Activated T-cell treated with anti-CD3 and anti-CD28 coated beads for 24 hours (primary cell): ENCODE data around the gene FAAP20.

ENCODE experiments used
- DNase-seq: peaks from one replicate; pipeline ENCODE4 v3.0.0-alpha.2; 2020; ENCODE audit warnings: low read depth

Gene FAAP20

DNA sequence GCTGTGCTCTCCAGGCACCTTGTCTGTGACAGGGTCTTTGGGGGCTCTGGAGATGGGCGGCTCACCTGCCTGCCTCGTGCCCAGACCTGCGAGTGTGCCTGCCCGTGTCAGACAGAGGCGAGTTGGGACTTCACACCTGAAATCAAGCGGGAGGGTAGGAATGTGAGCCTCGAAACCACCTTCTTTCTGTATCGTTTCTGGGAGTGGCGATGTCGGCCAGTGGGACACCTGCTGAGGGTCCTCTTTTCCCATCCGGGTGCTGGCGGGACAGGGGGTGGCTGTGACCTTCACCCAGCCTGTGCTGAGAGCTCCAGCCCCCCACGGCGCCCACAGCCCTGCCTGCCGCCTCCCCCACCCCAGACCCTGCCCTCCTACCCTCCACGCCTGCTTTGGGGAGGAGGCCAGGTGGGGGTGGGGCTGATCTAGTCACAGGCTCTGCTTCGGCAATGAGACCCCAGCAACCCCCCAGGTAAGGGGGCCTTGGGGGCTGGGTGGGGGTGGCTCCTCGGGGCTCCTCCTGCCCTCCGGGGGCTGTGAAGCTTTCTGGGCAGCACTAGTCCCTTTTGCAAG, 15.6 kb upstream of the FAAP20 start:
- no peak for DNase-seq

DNA sequence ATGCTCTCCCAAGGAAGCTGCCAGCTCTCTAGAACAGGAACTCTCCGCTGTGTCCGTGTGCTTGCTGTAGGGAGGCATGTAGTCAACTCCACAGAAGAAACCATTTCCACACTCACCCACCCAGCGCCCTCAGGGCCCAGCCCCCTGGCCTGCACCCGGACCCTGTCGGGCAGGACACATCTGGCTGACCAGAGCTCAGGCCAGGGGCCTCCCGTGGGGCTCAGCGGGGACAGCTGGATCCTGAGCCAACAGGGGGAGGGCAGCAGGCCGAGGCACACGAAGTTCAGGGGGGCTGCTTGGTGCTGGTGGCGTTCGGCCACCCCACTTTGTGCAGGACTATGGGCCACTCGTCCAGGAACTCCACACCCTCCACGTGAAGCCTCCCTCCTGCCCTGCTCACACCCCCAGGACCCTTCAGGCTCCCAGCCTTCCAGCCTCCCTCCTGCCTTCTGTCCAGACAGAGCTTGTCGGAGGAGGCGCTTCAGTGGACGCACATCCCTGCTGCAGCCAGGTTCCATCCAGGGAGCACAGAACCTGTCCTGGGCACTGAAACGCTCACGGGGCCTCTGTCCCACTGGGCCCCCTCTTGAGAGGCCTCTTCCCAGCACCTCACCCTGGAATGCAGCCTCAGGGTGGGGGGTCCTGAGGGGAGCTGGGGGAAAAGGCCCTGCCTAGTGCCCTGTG, 15.0 kb upstream of the FAAP20 start:
- no peak for DNase-seq

GRCh38 chr1:2208309-2209239, 14.0 kb upstream of the FAAP20 start:
- DNase-seq = no peak

- DNase-seq = no peak
Measured at GRCh38 chr1:2206813-2207487, 12.4 kb upstream of the FAAP20 start.

- peak; percentile 85 for DNase-seq
Measured at GRCh38 chr1:2205191-2205952, 10.8 kb upstream of the FAAP20 start.

DNA sequence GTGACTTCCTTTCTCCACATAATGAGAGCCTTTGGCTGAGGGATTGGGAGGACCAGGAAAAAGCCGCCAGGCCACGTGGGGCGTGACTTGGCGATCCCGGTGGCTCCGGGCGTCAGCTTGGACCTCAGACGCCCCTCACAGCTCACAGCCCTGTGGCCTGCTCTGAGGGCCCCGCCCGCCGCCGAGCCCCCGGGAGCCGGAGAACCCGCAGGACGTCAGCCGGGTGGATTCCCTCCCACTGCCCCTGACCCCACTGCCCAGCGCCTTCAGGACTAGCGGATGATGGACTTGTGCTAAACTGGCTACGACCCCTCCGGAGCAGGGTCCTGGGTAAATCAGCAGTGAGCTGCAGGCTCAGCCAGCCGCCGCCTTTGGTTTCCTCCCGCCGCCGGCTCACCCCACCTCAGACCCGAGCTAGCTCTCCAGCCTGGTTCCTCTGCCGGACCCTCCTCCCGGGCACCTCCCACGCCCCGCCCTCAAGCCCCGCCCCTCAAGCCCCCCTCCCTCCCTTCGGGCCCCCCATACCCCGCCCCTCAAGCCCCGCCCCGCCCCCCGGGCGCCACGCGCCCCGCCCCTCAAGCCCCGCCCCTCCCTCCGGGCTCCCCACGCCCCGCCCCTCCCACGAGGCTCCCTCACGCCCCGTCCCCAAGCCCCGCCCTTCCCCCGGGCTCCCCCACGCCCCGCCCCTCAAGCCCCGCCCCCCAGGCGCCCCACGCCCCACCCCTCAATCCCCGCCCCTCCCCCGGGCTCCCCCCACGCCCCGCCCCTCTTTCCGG, 10.0 kb upstream of the FAAP20 start:
- DNase-seq = no peak

DNA sequence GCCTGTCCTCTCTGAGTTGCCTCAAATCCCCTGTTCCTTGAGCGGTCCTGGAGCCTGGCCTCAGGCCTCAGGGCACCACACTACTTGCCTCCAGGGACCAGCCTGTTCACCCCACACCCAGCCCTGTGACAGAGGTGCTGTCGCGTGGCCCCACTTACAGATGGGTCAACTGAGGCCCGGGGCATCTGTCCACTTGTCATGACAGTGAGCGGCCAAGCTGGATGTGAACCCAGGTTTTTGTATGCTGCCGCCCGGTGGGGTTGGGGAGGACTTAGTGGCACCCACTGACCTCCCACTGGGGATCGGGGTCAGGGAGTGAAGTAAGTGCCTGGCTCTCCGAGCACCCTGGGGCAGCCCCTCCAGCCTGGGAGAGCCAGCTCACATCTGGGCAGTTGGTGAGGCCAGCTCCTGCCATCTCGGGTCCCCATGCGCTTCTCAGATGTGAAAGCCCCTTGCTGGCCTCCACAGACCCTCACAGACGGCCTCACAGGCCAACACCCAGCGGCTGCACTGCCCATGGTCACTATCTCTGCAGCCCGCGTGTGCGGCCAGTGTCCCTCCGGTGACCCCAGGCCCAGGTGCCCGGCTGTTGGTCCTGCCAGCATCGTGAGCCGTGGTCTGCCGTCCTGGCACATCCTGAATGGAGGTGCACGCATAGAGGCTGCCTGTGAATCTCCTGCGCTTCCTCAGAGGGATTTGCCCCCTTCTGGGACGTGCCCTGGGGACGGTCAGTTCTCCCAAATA, 9.3 kb upstream of the FAAP20 start:
- DNase-seq = no peak

DNA sequence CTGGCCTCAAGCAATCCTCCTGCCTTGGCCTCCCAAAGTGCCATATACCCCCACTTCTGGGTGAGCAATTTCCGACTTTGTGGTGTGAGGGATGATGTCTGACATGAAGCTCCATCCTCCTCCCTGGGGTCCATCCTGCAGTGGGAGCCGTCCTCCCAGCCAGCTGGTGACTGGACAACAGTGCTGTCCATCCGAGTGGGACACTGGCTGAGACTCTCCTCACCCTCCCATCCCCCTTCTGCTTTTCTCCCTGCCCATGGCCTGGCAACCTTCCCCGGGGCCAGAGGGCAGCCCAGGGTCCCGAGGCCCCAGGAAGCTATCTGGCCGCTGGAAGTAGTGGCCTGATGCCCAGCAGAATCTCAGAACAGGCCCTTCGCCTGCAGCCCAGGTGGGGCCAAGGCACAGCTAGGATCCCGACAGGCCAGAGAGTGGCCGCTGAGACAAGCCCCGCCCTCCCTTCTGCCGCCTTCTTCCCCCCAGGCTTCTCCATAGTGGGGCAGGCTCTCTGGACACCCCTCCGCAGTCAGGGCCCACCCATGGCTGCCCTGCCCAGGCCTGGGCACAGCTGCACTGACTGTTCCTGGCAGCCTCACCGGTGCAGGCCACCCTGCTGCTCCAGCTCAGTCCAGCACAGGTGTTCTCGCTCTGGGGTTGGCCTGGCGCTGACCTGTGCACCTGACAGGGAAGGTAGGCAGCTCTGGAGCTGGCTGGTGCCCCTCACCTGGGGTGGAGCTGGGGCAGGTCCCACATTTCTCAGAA, 8.4 kb upstream of the FAAP20 start:
- no peak for DNase-seq

DNA sequence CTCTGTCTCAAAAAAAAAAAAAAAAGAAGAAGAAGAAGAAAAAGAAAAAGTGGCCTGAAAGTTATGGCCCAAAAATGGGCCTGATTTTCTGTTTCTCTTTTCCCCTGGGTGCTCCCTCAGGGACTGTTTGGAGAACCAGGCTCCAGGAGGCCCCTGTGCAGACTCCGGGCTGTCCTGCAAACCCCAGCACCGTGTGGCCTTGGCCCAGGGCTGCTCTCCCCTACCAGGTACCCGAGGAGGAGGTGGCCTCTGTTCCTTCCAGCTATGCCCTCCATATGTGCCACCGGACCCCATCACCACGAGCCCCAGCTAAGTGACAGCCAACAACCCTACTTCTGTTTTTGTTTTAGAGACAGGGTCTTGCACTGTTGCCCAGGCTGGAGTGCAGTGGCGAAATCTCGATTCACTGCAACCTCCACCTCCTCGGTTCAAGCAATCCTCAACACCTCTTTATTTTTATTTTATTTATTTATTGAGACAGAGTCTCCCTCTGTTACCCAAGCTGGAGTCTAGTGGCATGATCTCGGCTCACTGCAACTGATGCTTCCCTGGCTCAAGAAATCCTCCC, 7.5 kb upstream of the FAAP20 start:
- no peak for DNase-seq

GRCh38 chr1:2201062-2201461, 6.5 kb upstream of the FAAP20 start:
- no peak for DNase-seq

DNA sequence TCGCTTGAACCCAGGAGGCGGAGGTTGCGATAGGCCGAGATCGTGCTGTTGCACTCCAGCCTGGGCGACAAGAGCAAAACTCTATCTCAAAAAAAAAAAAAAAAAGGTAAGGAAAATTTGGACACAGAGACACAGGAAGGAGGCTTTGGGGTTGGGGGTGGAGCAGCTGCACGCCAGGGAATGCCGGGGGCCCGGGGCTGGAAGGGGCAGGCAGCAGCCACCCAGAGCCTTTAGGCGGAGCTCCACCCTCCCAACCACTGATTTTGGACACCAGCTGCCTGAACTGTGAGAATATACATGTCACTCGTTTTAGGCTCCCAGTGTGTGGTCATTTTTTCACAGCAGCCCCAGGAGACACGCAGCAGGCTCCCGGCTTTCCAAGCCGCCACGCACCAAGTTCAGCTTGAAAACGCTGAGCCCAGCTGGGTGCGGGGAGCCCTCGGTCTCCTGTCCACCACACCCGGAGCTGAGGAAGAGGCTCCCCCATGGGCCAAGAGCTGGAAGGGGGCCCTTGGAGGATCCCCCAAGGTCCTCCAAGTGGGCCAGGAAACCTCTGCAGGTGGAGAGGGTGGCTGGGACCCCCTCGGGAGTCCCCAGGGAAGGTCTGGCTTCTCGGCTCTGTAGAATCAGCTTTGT, 5.9 kb upstream of the FAAP20 start:
- DNase-seq = no peak

DNA sequence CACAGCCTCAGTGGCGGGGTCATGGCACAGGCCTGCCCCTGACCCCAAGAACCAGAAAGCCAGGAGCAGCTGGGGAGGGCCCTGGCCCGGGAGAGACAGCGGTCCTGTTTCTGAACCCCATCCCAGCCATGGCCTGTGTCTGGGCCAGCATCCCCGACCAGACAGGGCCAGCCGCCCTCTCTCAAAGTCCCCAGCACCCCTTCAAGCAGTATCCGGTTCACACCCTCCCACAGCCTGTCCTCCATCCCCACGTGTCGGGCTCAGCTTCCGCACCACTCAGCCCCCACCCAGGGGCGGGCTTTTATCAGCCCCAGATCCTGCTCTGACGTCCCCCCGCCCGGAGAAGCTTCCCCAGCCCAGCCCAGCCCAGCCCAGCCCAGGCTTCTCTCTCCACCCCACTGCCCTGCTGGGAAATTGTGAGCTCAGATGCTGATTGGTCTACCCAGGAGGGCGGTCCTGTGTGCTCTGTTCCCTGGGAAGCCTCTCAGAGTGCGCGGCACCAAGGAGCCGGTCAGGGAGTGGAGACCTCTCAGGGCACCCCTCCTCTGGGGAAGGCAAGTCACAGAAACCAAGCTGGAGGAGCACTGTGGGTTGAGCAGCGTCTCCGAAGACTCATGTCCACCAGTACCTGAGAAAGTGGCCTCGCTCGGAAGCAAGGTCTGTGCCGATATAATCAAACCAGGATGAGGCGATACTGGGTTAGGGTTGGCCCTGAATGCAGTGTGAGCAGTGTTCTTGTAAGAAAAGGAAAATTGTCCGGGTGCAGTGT, 4.7 kb upstream of the FAAP20 start:
- peak; percentile 82 for DNase-seq

DNA sequence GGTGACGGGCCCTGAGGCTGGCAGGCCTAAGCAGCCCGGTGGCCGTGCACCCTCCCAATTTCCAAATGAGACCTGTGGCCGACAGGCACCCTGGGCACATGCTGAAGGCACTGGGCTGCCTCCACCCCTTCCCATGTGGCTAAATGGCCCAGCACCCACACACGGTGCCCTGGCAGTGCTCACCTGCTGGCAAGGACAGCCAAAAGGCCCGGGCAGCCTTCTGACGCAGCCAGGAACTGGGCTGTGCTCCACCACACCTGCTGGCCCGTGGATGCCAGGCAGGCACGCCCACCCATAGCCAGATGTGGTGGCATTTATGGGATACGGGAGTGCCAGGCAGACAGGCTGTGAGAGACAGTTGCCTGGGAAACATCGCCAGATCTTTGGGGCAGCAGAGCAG, 4.0 kb upstream of the FAAP20 start:
- DNase-seq = no peak

DNA sequence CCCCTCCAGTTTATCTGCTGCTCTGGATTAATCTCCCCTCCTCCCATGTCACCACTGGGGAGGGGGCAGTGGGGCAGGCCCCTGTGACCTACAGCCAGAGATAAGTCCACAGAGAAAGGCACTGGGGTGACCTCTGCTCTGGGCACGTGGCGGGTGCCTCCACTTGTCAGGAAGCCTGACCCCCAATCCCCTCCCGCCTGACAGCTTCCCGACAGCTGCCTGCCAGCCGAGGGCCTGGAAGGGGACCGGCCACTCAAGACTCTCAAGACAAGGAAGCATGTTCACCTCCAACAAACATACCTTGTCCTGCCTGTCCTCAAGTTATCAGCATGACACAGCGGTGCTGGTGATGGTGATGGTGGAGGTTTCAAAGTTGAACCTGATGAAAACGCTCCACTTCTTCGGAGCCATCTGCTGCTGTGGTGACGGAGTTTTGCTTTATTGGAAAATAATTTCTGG, 3.2 kb upstream of the FAAP20 start:
- DNase-seq = no peak

DNA sequence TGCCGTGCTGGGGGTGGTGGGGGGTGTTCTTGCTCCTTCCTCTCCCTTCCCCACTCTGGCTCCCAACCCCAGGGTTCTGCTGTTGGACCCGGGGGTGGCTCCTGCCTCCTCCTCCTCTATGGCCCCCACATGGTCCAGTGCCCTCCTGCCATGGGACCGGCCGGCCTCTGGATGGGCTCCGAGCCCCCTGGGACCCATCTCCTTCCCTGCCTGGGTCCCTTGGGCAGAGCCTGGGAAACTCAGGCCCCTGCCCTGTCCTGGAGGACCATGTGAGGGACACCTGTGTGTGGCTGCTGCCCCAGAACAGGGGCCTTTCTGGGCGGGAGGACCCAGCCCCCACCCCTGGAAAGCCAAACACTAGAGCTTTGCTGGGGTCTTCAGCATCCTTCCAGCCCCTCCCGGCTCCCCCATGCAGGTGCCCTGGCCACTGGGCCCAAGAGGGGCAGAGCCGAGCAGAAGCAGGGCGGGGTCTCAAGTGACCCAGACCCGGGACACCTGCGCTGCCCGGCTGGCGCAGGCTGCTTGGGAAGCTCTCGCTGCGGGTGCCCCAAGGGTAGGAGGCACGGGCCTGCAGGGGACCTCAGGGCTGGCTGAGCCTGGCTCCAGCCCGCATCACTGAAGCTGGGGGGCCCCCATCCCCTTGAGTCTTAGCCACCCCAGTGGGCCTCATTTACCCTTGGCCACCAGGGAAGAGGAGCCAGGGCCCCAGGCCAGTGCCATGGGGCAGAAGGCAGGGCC, 2.5 kb upstream of the FAAP20 start:
- DNase-seq = no peak

- no peak for DNase-seq
Measured at GRCh38 chr1:2195785-2196184, 1.2 kb upstream of the FAAP20 start.
